WTC11 (cell line): ENCODE data around the gene CSPG4. TPM values are rescaled to one million over a fixed set of nuclear protein-coding genes. Genes with fewer than 3 reads are reported as not detected.

Experiments
- total RNA-seq: library from RNA; stranded (reverse); gene quantifications from 3 replicates; pipeline ENCODE4 v1.2.3, GENCODE V29; 2021

The CSPG4 gene
- total RNA-seq, 1 experiment from 2014 or later, result 2.9 TPM

Other genes with a start within 250 kb of the CSPG4 start
- 36.1 to 45.5 TPM (median 36.6 TPM) in 3 replicates for gene PTPN9, start 133.5 kb downstream of the CSPG4 start, total RNA-seq
- gene SNUPN, start 87.1 kb downstream of the CSPG4 start, total RNA-seq, result 25.9 to 28.4 TPM (median 27.9 TPM) in 3 replicates
- 93.7 to 107 TPM (median 94.8 TPM) in 3 replicates for gene IMP3, start 72.6 kb downstream of the CSPG4 start, total RNA-seq
- 17.8 to 19.8 TPM (median 18.9 TPM) in 3 replicates for gene SNX33, start 64.9 kb downstream of the CSPG4 start, total RNA-seq
- gene UBE2Q2, start 130.6 kb upstream of the CSPG4 start, total RNA-seq, result 26.1 to 28.2 TPM (median 27.0 TPM) in 3 replicates
- 90.3 to 95.7 TPM (median 90.9 TPM) in 3 replicates for gene FBXO22, start 191.0 kb upstream of the CSPG4 start, total RNA-seq